RPMI7951 (cell line): ENCODE measurements around the gene ZNF423. TPM values are rescaled to one million over a fixed set of nuclear protein-coding genes. Genes with fewer than 3 reads are reported as not detected.
A peak's percentile ranks its signal among the peaks of the same experiment; 100 is the strongest.
"Not testable (repeated sequence)": the region's sequence is repeated elsewhere in the genome, so short reads cannot be mapped to it uniquely, and the experiment has no call there.

Experiments used
- DNase-seq: peaks from one replicate; pipeline ENCODE4 v3.0.0-alpha.2; 2012; ENCODE audit warnings: low read depth
- total RNA-seq: library from RNA; depleted of rRNA; stranded (reverse); fragments of >200 nt; shearing (Covaris generic); gene quantifications from 2 replicates; pipeline ENCODE4 v1.2.3, GENCODE V29; 2014

Gene ZNF423
- total RNA-seq, 1 experiment from 2014 or later: under 0.01 TPM

GRCh38 chr16:49585143-49585832 is 270.6 kb downstream of the ZNF423 start:
- DNase-seq: no peak

- no peak for DNase-seq
Observed at GRCh38 chr16:49583911-49584310, 272.0 kb downstream of the ZNF423 start.

GRCh38 chr16:49581630-49582298 is 274.1 kb downstream of the ZNF423 start:
- no peak for DNase-seq

- DNase-seq: no peak
Observed at GRCh38 chr16:49580751-49581303, 275.1 kb downstream of the ZNF423 start.

- no peak for DNase-seq
Observed at GRCh38 chr16:49578435-49579024, 277.4 kb downstream of the ZNF423 start.

- DNase-seq: no peak
Observed at GRCh38 chr16:49578018-49578417, 277.9 kb downstream of the ZNF423 start.

GRCh38 chr16:49576941-49577340 is 279.0 kb downstream of the ZNF423 start:
- no peak for DNase-seq

- DNase-seq: no peak
Observed at GRCh38 chr16:49576173-49576494, 279.8 kb downstream of the ZNF423 start.

GRCh38 chr16:49575346-49576172 is 280.4 kb downstream of the ZNF423 start:
- DNase-seq: peak; percentile 3

GRCh38 chr16:49574826-49575225 is 281.1 kb downstream of the ZNF423 start:
- no peak for DNase-seq

- DNase-seq: peak; percentile 2
Observed at GRCh38 chr16:49567950-49568349, 288.0 kb downstream of the ZNF423 start.

GRCh38 chr16:49566432-49566831 is 289.5 kb downstream of the ZNF423 start:
- no peak for DNase-seq

- no peak for DNase-seq
Observed at GRCh38 chr16:49564496-49565229, 291.2 kb downstream of the ZNF423 start.

GRCh38 chr16:49563666-49564065 is 292.2 kb downstream of the ZNF423 start:
- DNase-seq: no peak

- not testable (repeated sequence) for DNase-seq
Observed at GRCh38 chr16:49562894-49563293, 293.0 kb downstream of the ZNF423 start.

- DNase-seq: no peak
Observed at GRCh38 chr16:49562228-49562627, 293.7 kb downstream of the ZNF423 start.

GRCh38 chr16:49560004-49560830 is 295.7 kb downstream of the ZNF423 start:
- no peak for DNase-seq

GRCh38 chr16:49559242-49559641 is 296.7 kb downstream of the ZNF423 start:
- no peak for DNase-seq

GRCh38 chr16:49558451-49558850 is 297.5 kb downstream of the ZNF423 start:
- no peak for DNase-seq
